ENCODE measurements around the gene DUSP8.

GRCh38 chr11:1604711-1605110 is 32.6 kb upstream of the DUSP8 start:
- TF ChIP-seq POLR2AphosphoS5 (IDR thresholded peaks at IDR 0.05; ENCODE audit: low read depth, low read length) (no peak), POLR2A (IDR thresholded peaks at IDR 0.05; ENCODE audit: low read depth, low read length) (no peak), TAF1 (IDR thresholded peaks at IDR 0.05; ENCODE audit: borderline replicate concordance, low read depth, low read length) (no peak)

Data from GM12892 (cell line).